Uterus (tissue), 2 donors: ENCODE data around the gene MMP25.
A peak's percentile ranks its signal among the peaks of the same experiment; 100 is the strongest.

Source experiments
- POLR2A ChIP-seq, 2 donors: fragments of 450-650 bp; IDR thresholded peaks; one replicate each; pipeline ENCODE4 v1.6.1; 2016; ENCODE audit warnings: antibody characterized with exemption in 2 of 2, mild to moderate bottlenecking in 1 of 2, moderate library complexity in 1 of 2
- TF ChIP-seq, protein P1 (sequence below), 4 experiments: fragments of 200-600 bp in 2 of 4; fragments of 450-650 bp in 2 of 4; sonication (generic) in 2 of 4; IDR thresholded peaks; one replicate each; pipeline ENCODE4 v1.5.1; 2016 to 2019; ENCODE audit warnings: antibody characterized with exemption in 4 of 4, mild to moderate bottlenecking in 2 of 4, moderate library complexity in 1 of 4

DNA sequence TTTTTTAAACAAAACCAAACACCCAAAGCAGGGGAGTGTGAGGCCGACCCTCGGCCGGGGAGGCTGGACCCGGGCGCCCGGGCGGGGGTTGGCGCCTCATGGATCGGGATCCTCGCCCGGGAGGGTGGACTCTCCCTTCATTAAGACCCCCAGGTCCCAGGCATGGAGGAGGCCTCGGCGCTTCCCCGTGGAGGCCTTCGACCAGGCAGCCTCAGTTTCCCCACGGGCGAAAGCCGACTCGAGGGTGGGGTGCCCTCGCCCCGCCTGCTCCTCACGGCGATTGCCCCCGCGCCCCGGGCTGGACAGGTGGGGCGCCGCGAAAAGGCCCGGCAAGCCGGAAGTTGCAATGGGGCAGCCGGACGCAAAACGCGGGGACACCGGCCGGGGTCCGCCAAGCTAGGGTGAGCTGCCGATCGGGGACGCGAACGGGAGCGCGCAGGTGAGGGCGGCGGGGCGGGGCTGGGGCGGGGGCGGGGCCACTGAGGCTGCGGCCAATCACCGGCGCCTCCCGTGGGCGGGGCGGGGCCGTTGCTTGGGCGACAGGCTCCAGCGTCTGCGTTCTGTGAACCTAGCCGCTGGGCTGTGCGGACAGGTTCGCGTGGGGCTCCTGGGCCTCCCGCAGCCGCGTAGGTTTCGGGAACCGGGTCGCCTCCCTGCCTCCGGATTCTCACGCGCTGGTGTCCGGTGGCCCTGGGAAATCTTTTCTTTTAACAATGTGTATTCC is 60.0 kb downstream of the MMP25 start:
- TF ChIP-seq, protein P1, sequence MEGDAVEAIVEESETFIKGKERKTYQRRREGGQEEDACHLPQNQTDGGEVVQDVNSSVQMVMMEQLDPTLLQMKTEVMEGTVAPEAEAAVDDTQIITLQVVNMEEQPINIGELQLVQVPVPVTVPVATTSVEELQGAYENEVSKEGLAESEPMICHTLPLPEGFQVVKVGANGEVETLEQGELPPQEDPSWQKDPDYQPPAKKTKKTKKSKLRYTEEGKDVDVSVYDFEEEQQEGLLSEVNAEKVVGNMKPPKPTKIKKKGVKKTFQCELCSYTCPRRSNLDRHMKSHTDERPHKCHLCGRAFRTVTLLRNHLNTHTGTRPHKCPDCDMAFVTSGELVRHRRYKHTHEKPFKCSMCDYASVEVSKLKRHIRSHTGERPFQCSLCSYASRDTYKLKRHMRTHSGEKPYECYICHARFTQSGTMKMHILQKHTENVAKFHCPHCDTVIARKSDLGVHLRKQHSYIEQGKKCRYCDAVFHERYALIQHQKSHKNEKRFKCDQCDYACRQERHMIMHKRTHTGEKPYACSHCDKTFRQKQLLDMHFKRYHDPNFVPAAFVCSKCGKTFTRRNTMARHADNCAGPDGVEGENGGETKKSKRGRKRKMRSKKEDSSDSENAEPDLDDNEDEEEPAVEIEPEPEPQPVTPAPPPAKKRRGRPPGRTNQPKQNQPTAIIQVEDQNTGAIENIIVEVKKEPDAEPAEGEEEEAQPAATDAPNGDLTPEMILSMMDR (IDR thresholded peaks at IDR 0.05): peak in 1 of 4 experiments; percentile 19
- TF ChIP-seq POLR2A (IDR thresholded peaks at IDR 0.05): peak in 1 of 2 donors; percentile 64
